GM21360 (cell line): ENCODE measurements around the gene CFAP92.

Experiments
- ATAC-seq: cut with Tn5 transposase; IDR thresholded peaks from one replicate; pipeline ENCODE4 v1.9.1; 2021; ENCODE audit warnings: mild to moderate bottlenecking, moderate library complexity; ENCODE audit not compliant: unreplicated experiment

Gene CFAP92

GRCh38 chr3:128993461-128994172 is at the start of gene CFAP92:
TSS of gene CFAP92 (minus strand) at chr3:128994076. CDS start at chr3:128993304, 772 bp downstream.
- peak; percentile 96 for ATAC-seq

DNA sequence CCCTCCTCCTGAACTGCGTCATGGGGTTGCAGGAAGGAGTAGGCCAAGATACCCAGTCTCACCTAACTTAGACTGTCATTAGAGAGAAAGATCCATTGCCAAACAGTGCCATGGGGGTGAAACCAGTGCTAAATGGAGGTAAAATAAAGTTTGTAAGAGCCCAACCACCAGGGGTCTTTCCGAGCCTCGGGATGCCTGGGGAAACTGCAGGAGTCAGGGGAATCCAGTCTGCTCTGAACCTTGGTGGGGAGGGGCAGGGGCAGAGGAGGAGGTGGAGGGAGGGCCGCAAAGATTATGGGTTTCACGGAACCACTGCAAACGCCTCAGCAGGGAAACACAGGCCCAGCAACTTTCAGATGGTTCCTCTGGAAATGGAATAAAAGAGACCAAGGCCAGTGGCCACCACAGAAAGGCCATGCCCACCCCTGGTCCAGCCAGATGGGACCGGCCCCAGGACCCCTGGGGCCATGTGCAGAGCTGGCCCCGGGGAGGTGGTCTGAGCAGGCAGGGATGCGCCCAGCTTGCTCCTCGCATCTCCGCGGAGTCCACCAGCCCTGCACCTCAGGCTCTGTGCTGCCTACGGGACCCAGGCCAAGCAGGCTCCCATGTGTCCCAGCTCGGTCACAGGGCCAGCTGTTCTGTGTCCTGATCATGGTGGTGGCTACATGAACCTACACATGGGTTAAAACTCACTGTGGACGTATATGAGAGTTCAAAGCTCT is 46.9 kb upstream of the CFAP92 start:
- no peak for ATAC-seq

GRCh38 chr3:129040039-129040336 is 46.1 kb upstream of the CFAP92 start:
- no peak for ATAC-seq

GRCh38 chr3:129039271-129040038 is 45.6 kb upstream of the CFAP92 start:
- ATAC-seq: no peak

DNA sequence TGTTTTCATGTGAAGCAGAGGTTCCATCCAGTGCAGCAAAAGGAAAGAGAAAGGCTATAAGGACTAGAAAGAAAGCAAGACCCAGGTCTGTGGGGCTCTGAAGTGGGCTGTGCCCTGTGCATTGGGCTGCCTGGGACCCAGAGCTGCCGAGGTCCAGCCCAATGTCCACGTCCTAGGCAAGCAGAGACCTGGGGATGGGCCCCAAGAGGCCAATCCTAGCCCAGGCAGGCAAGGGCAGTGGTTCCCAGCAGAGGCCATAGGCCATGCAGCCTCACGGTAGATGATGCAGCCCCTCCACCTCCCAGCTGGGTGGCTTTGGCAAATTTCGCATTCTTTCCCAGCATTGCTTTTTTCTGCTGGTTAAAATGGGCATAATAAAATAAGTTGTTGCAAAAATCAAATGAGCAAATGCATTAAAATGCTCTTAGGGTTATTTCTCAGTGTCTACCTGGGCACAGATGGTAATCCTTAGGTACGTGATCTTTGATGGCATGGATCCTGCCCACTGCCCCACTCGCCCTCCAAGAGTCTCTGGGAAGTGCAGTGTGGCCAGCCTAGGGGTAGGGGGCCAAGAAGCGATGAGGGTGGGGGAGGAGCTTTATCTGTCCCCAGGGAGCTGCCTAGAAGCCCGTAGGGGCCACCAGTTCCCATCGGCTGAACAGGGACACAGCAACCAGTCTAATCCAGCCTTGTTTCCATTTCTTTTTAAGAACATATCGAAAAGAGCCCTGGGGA is 44.4 kb upstream of the CFAP92 start:
- no peak for ATAC-seq

- ATAC-seq: no peak
Observed at GRCh38 chr3:129037093-129037419, 43.2 kb upstream of the CFAP92 start.

DNA sequence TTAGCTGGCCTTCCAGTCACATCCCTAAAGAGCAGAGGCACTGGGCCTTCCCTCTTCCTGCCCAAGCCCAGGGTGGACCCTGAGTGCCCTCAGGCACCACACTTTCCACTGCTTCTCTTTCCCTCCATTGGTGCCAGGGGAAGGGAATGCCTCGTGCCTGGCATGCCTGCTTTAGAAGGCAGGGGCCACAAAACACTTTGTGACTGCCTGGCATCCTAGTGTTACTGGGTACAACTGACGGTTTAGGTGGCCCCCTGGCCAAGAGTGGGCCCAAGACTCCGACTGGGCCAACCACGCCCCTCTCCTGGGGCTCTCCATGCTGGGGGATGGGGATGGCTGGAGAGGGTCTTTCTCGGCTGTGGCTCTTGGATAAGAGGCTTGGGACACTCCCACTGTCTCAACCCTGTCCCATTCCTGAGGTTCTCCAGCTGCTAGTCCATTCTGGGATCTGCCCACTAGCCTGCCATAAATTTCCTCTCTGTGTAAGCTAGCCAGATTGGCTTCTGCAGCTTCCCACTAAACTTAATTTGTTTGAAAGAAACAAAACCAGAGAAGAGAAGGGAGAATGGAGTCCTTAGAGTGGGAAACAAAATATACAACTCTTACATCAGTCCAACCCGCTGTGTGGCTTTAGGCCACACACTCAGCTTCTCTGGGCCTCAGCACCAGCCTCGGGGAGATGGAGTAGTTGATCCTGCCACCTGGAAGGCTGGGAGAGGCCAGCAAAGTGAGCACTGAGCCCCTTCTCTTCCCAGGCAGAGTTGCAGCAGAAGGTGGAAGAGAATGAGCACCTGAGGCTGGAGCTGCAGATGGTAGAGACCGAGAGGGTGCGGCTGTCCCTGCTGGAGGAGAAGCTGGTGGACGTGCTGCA is 42.6 kb upstream of the CFAP92 start:
- ATAC-seq: no peak

GRCh38 chr3:129035360-129036221 is 41.7 kb upstream of the CFAP92 start:
- no peak for ATAC-seq

DNA sequence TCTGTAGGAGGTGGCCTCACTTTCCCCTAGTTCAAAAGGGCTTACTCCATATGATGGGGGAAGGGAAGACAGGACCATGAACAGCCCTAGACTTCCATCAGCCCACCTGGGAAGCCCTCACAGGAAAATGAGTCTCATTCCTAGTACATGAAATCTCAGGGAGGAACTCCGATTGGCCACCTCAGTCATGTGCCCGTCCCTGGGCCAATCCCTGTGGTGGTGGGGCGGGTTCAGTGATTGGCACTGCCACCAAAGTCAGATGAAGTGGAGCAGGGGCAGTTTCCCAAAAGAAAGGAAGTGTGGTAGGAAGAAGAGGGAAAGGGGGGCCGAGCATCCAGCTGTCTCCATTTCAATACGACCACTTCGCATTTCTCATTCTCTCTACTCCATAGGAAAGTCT is 40.8 kb upstream of the CFAP92 start:
- ATAC-seq: no peak

DNA sequence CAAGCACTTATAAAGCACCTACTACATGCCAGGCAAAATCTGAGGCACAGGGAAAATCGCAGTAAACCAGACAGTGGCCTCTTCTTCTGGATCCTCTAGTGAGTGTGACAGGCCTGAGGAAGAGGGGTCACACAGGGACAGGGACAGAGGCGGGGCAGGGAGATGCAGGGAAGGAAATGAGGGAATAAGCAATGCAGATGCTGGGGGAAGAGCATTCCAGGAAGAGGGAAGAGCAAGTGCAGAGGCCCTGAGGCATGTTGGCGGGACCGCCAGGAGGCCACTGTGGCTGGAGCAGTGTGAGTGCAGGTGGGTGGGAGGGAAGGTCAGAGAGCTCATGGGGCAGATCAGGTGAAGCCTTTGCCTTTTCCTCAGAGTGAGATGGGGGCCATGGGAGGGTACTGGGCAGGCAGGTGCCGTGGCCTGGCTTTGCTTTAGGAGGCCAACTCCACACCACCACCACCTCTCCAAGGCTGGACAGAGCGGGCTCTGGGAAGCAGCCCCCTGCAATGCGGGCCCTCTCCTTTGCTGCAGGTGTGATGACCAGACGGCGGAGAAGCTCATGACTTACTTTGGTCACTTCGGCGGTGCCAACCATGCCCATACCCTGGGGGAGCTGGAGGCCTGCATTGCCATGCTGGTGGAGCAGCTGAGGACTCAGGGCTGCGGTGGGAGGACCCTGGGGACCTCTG is 39.9 kb upstream of the CFAP92 start:
- no peak for ATAC-seq

- no peak for ATAC-seq
Observed at GRCh38 chr3:129033151-129033550, 39.3 kb upstream of the CFAP92 start.

DNA sequence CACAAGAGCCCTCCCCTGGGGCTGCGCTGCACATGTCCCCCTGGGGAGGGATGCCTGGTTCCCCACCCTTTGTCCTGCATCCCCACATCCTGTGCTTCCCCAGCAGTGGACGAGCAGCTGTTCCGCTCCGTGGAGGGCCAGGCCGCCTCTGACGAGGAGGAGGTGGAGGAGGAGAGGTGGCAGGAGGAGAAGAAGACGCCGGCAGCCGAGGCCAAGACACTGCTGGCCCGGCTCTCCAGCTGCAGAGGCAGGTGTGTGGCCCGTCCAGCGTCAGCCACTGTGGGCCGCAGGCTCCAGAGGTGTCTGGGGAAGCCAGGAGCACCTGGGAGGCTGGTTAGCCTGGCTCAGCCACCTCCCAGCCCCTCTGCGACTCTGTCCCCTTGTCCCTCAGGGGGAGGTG is 38.8 kb upstream of the CFAP92 start:
- no peak for ATAC-seq

DNA sequence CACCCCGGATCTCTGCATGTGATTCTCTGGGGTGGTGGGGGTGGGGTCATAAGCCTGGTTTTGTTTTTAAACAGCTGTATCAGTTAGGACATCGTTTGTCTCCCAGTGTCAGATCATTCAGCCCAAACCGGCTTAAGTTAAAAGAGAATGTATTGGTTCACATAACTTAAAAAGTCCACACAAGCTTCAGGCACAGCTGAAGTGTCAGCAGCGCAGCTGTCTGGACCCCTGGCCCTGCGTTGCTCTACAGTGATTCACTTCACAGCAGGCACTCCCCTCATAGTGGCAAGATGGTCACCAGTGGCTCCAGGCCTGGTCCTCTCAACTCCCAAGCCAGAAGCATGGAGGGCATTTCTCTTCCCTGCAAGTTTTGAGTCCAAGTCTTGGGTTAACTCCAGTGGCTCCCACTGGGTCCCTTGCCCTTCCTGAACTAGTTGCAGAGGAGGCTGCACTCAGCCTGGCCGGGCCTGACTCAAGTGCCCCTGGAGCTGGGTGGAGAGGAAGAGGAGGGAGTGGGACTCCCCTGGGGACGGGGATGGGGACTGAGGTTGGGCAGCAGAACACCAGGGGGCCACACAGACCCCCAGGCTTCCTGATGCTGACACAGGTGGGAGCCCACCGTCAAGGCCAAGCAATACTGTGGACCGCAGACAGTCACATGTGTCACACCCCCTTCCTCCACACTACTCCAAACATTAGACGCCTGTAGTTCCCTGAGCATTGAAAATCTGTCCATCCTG is 37.8 kb upstream of the CFAP92 start:
- ATAC-seq: no peak

DNA sequence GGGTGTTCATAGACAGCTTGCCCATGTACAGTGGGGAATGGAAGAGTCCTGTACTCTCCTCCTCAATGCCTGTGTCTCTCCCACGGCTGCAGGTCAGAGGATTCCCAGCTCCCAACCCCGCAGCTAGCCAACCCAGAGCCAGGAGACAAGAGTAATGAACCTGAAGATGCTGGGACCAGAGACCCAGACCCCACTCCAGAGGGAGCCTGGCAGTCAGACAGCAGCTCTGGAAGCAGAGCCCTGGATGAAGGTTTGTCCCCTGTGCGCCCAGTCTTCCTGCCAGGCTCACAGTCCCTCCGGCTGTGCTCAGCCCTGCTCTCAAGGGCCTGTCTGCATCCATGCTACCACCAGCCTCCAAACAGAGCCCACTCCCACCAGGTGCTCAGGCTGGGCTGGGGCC is 36.7 kb upstream of the CFAP92 start:
- no peak for ATAC-seq

- ATAC-seq: no peak
Observed at GRCh38 chr3:129028866-129029265, 35.0 kb upstream of the CFAP92 start.

GRCh38 chr3:129027544-129027880 is 33.6 kb upstream of the CFAP92 start:
- ATAC-seq: no peak

DNA sequence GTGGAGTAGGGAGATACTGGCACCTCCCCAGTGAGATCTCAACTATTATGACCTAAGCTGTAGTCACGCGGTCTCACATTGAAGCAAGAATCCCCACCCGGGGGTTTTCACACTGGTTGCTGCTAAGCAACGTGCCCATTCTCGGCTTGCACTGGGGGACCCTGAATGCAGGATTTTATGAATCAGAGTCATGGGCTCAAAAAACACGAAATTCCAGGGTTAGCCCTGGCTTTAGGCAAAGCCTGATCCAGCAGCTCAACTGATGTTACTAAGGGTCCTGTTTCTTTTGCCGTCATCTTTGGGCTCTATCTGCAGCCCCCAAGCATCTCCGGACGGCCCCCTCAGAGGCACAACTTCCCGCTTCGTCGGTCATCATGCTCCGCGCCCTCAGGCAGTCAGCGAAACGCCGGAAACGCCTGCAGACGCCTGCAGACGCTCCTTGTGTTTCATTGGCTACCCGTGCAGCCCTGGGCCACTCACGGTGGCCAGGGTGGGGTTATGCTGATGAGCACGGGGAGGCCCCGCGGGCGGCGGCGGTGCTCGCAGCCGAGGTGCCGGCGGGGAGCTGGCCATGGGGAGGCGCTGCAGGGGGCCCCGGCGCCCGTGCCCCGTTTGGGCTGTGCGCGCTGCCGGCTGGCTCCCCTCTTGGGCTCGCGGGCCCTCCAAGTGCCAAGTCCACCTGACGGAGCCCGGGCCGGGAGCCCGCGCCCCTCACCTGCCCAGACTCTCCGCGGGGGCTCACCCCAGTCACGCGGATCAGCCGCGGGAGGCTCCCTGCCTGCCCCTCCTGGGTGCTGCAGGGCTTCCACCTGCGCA is 33.1 kb upstream of the CFAP92 start:
- ATAC-seq: peak; percentile 96
